Body of pancreas (tissue), 4 donors: ENCODE results near the gene PDAP1. TPM values are rescaled to one million over a fixed set of nuclear protein-coding genes. Genes with fewer than 3 reads are reported as not detected.
A peak's percentile ranks its signal among the peaks of the same experiment; 100 is the strongest.

Source experiments
- ATAC-seq: fragments of 150-250 bp; one replicate; pipeline ENCODE4 v1.9.1; 2016
- DNase-seq, 4 donors: peaks; one replicate each; pipeline ENCODE4 v3.0.0-alpha.2; 2019
- H3K27ac ChIP-seq, 4 donors: fragments of 200-600 bp; sonication (generic); 1 replicate in 3 of 4; 2 replicates in 1 of 4; pipeline versions ENCODE4 v1.5.1 to v1.6.1; 2016 to 2019; ENCODE audit warnings: mild to moderate bottlenecking in 1 of 4, mixed read lengths in 1 of 4, moderate library complexity in 1 of 4
- H3K27me3 ChIP-seq, 2 donors: fragments of 200-600 bp; sonication (generic); one replicate each; pipeline ENCODE4 v1.6.0; 2016; ENCODE audit warnings: mild to moderate bottlenecking in 1 of 2
- H3K36me3 ChIP-seq, 2 donors: fragments of 200-600 bp; sonication (generic); replicated peaks in 1 of 2; 2 replicates each; pipeline ENCODE4 v1.5.1; 2016; ENCODE audit warnings: low read depth in 2 of 2; ENCODE audit not compliant: insufficient read depth in 1 of 2
- H3K4me1 ChIP-seq: fragments of 200-600 bp; sonication (generic); one replicate; pipeline ENCODE4 v1.6.0; 2016
- H3K4me3 ChIP-seq, 2 donors: fragments of 200-600 bp; sonication (generic); 1 replicate in 1 of 2; 2 replicates in 1 of 2; pipeline ENCODE4 v1.5.1; 2016 to 2019
- H3K9me3 ChIP-seq, 3 donors: fragments of 200-600 bp; sonication (generic); 1 replicate in 2 of 3; 2 replicates in 1 of 3; pipeline ENCODE4 v1.5.1; 2016
- POLR2A ChIP-seq, 3 donors: fragments of 450-650 bp; IDR thresholded peaks; one replicate each; pipeline ENCODE4 v1.6.1; 2016; ENCODE audit warnings: antibody characterized with exemption in 3 of 3, mild to moderate bottlenecking in 2 of 3
- WGBS, 2 donors: methylation state at CpG; one replicate each; pipeline ENCODE4 v1.1.5; 2017; 5-methylcytosine and 5-hydroxymethylcytosine counted together
- intact Hi-C: fragments of 100-400 bp; cut with DNase I; formaldehyde crosslinking; loops from one replicate; pipeline ENCODE4 v1.15.1; 2023
- total RNA-seq, 2 donors: library from RNA; depleted of rRNA; stranded (reverse); fragments of >200 nt; gene quantifications; one replicate each; pipeline ENCODE4 v1.1.0, GENCODE V29; 2016
- TF ChIP-seq, protein P1 (sequence below), 7 experiments: fragments of 450-650 bp in 4 of 7; fragments of 200-600 bp in 3 of 7; sonication (generic) in 3 of 7; IDR thresholded peaks; one replicate each; pipeline ENCODE4 v1.5.1; 2016 to 2019; ENCODE audit warnings: antibody characterized with exemption in 7 of 7

Gene PDAP1
- total RNA-seq, 2 donors from 2014 or later, result 22.7 to 52.4 TPM

DNA sequence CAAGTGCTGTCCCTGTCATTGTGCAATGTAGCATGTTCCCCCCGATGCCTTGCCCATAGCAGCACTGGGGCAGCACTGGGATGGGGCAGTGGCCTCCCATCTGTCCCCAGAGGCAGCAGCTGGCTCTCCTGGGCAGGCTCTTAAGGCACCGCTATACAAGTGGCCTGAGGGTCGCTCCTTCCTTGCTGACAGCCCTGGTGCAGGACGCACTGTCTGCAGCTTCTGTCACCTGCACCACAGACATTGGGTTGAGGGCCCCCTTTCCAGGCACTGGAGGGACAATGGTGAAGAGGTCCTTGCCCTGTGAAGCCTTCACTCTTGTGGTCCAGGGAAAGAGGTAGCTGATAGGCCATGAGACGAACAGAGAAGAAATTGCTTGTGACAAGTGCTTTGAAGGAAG lies 40.9 kb upstream of the PDAP1 start:
- no peak overlapping the region for H3K27ac ChIP-seq
- DNase-seq (no peak), ATAC-seq (no peak)
- intact Hi-C loops, result no loop called here
- WGBS, 2 donors, result 93 to 100% methylated on average over 2 to 5 of the region's 5 CpGs
- no peaks in the 10 kb centered on the region for H3K9me3 ChIP-seq
- H3K36me3 ChIP-seq, result peaks cover 5 to 22% of the 10 kb centered on the region in 2 donors
- no peak overlapping the region for H3K4me3 ChIP-seq
- no peaks in the 10 kb centered on the region for H3K27me3 ChIP-seq
- TF ChIP-seq, protein P1, sequence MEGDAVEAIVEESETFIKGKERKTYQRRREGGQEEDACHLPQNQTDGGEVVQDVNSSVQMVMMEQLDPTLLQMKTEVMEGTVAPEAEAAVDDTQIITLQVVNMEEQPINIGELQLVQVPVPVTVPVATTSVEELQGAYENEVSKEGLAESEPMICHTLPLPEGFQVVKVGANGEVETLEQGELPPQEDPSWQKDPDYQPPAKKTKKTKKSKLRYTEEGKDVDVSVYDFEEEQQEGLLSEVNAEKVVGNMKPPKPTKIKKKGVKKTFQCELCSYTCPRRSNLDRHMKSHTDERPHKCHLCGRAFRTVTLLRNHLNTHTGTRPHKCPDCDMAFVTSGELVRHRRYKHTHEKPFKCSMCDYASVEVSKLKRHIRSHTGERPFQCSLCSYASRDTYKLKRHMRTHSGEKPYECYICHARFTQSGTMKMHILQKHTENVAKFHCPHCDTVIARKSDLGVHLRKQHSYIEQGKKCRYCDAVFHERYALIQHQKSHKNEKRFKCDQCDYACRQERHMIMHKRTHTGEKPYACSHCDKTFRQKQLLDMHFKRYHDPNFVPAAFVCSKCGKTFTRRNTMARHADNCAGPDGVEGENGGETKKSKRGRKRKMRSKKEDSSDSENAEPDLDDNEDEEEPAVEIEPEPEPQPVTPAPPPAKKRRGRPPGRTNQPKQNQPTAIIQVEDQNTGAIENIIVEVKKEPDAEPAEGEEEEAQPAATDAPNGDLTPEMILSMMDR (IDR thresholded peaks at IDR 0.05), result no peak
- TF ChIP-seq POLR2A (IDR thresholded peaks at IDR 0.05), result no peak
- H3K4me1 ChIP-seq, result no peaks in the 10 kb centered on the region

DNA sequence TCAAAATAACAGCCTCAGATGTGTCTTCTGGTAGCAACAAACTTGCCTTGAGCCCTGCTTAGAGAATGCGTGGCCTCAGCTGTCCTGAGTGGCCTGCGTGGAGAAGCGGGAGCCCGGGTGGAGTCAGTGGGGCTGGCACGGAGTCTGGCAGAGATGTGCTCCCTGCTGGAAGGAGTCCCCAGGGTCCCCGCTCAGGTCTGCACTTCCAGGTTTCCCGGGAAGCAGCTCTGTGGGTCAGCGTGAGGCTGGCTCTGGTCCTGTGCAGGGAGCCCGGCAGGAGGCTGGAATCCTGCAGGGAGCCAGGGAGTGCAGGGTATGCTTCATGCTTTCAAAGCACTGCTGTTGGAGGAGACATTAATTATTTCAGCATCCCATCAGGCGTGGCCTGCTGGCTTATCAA lies 40.5 kb upstream of the PDAP1 start:
- Histone ChIP-seq H3K4me1 (no peaks in the 10 kb centered on the region), H3K27ac (no peak overlapping the region), H3K36me3 (peaks cover 5 to 19% of the 10 kb centered on the region in 2 donors), H3K9me3 (no peaks in the 10 kb centered on the region), H3K4me3 (no peak overlapping the region), H3K27me3 (no peaks in the 10 kb centered on the region)
- intact Hi-C loops, result no loop called here
- TF ChIP-seq, protein P1 (IDR thresholded peaks at IDR 0.05), result no peak
- no peak for TF ChIP-seq POLR2A (IDR thresholded peaks at IDR 0.05)
- WGBS, 2 donors, result 90 to 92% methylated on average over 2 to 10 of the region's 10 CpGs
- no peak for ATAC-seq
- DNase-seq, result no peak

DNA sequence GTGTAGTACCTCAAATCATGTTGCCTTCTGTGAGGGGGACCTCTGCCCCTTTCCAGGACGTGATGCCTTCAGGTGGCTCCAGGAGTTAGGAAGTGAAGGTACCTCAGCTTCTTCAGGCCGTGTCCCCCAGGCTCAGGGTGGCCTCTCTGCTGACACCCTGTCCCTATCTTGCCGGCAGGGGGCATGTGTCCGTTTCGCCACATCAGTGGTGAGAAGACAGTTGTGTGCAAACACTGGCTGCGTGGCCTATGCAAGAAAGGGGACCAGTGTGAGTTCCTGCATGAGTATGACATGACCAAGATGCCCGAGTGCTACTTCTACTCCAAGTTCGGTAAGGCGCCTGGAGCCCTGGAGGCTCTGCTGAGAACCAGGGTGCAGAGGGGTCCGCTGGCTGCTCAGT lies 39.5 kb upstream of the PDAP1 start:
- H3K4me1 ChIP-seq, result no peaks in the 10 kb centered on the region
- WGBS, 2 donors, result 75 to 76% methylated on average over 5 to 10 of the region's 10 CpGs
- ATAC-seq (no peak), DNase-seq (peak in 2 of 4 donors; percentile 16 to 34)
- H3K9me3 ChIP-seq, result no peaks in the 10 kb centered on the region
- H3K4me3 ChIP-seq, result no peak overlapping the region
- H3K36me3 ChIP-seq, result peaks cover 5 to 19% of the 10 kb centered on the region in 2 donors
- no peak overlapping the region for H3K27ac ChIP-seq
- intact Hi-C loops, result no loop called here
- TF ChIP-seq, protein P1 (IDR thresholded peaks at IDR 0.05), result peak in 2 of 7 experiments; percentile 8 to 29
- no peak for TF ChIP-seq POLR2A (IDR thresholded peaks at IDR 0.05)
- no peaks in the 10 kb centered on the region for H3K27me3 ChIP-seq

DNA sequence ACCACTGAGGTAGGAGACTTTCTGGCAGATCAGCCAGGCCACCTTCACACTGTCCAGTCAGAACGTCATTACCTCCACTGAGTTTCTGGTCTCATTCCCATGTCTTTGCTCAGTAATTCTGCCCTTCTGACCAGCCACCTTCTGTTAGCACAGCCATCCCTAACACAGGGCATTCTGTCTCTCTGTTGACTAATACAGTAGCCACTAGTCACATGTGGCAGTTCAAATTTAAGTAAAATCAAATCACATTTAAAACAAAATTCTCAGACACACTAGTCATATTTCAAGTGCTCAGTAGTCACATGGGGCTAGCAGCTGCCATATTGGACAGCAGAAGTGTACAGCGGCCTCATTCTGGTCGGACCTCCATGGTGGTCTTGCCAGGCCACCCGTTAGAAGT lies 37.7 kb upstream of the PDAP1 start:
- 84 to 88% methylated on average over 4 of the region's 4 CpGs for WGBS, 2 donors
- TF ChIP-seq, protein P1 (IDR thresholded peaks at IDR 0.05), result no peak
- TF ChIP-seq POLR2A (IDR thresholded peaks at IDR 0.05), result no peak
- Histone ChIP-seq H3K27ac (no peak overlapping the region), H3K4me1 (no peaks in the 10 kb centered on the region), H3K36me3 (peaks cover 5 to 16% of the 10 kb centered on the region in 2 donors), H3K27me3 (no peaks in the 10 kb centered on the region), H3K9me3 (no peaks in the 10 kb centered on the region), H3K4me3 (no peak overlapping the region)
- no peak for ATAC-seq
- no peak for DNase-seq
- intact Hi-C loops, result no loop called here

DNA sequence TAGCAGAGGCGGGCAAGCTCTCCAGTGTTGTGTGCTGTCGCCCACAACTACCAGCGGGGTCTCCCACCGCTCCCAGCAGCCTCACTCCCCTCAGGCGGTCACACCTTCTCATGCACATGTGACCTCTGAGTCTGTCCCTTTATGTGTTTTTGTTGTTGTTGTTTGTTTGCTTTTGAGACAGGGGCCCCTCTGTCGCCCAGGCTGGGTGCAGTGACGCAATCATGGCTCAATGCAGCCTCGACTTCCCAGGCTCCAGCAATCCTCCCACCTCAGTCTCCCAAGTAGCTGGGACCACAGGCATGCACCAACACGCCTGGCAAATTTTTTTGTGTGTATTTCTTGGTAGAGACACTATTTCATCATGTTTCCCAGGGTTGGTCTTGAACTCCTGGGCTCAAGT lies 31.8 kb upstream of the PDAP1 start:
- intact Hi-C loops, result no loop called here
- Histone ChIP-seq H3K4me1 (peaks cover 19% of the 10 kb centered on the region), H3K9me3 (no peaks in the 10 kb centered on the region), H3K36me3 (no peaks in the 10 kb centered on the region), H3K4me3 (no peak overlapping the region), H3K27me3 (no peaks in the 10 kb centered on the region), H3K27ac (no peak overlapping the region)
- ATAC-seq (no peak), DNase-seq (no peak)
- TF ChIP-seq, protein P1 (IDR thresholded peaks at IDR 0.05), result no peak
- TF ChIP-seq POLR2A (IDR thresholded peaks at IDR 0.05), result no peak
- 68 to 73% methylated on average over 8 to 9 of the region's 9 CpGs for WGBS, 2 donors
